HPDE6-E6E7 (cell line): ENCODE measurements around the gene PRKCQ.

Experiments used
- DNase-seq: peaks from one replicate; pipeline ENCODE4 v3.0.0; 2011; ENCODE audit warnings: missing footprints; ENCODE audit errors: extremely low spot score

The PRKCQ gene

DNA sequence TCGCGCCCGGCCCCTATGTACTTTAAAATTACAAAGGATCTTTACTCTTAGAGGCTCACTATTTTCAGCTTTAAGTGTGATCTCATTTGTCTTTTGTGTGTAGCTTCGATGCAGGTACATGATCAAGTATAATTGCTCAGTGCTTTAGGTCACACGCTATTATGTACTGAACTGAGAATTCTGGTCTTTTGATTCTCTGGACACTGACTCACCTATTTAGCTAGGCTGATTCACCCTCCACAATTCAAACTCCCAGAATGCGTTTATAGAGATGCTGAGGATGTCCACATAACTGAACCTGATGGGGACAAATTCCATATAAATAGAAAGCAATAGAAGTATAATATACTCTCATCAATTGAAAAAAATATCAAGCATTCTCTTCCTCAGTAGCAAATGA is 57.8 kb downstream of the PRKCQ start:
- DNase-seq, result peak; percentile 11

DNA sequence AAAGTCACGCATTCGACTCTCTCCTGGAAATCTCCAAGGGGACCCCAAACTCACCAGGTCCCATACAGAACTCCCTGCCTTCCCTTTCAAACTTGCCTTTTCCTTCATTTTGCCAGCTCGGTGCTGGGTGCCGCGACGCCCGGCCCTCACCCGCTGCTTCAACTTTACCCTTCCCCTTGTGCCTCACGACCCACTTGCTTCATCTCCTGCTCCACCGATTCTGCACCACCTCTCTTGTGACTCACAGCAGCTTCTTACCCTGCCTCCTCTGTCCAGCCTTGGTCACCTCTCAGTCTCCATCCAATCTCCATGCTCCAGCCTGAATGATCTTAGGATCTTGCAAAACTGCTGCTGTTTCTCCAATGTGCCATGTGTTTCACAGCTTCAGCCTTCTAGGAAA is 59.9 kb downstream of the PRKCQ start:
- DNase-seq, result no peak

DNA sequence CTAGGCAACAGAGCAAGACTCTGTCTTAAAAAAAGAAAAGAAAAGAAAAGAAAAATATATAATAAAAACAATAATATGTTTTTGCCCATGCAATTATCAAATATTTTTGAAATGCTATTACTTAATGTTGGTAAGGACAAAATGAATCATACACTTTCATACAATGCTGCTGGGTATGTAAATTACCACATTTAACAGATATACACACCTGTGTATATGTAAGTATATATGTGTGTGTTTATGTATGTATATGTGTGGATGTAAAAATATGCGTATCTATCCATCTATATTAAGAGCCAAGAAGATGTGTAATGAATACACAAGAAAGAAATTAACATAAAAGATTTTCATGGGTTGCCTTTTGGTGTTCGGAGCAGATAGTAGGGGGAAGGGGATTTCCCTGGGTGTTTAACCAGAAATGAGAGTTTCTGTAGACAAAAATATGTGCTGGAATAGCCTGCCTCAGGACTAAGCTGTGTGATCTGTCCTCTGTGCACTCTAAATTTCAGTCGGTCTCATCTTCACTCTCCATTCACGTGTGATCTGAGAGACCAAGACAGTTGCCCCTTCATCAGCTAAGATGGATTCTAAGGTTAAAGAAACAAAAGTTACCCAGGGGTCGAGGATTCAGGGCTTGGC is 61.2 kb downstream of the PRKCQ start:
- no peak for DNase-seq

DNA sequence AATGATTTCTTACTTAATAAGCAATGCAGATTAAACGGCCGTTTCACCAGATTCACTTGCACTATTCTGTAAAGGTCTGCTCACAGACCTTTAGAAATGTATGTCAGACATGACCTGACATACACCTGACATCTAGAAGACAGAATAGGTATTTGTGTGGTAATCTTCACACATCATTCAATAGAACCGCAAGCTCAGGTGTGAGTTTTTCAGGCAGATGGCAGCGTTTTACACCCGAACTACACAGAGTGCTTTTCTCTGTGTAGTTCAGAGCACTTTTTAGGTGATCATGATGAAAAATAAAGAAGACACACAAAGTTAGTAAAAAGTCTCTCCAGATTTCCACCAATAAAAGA is 63.2 kb downstream of the PRKCQ start:
- DNase-seq, result no peak

DNA sequence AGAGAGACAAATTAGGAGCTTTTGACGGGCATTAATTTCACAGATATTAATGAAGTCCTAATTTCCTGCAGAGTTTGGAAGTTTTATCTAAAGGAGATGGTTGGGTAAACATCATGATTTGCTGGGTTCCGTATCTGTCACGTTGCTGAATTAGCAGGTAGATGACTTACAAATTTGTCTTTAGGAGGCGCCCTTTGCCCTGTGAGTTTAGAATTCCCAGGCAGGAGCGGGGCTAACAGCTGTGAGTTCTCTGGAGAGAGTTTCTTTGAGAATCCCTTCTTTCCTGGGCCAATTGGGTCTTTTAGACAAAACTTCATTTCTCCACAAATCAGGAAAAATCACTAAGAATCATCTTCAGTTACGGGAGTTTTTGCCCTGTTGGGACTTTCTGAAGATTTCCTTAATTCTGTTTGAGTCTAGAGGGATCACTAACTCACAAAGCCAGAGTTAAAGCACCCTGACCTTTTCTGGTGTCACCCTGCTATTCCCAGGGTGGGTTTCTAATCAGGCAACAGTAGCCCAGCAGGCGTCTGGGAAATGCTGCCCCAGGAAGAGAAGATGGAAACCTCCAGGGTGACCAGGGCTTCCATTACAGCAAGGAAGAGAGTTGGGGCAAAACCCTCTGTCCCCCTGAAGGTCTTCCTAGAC is 63.7 kb downstream of the PRKCQ start:
- no peak for DNase-seq

DNA sequence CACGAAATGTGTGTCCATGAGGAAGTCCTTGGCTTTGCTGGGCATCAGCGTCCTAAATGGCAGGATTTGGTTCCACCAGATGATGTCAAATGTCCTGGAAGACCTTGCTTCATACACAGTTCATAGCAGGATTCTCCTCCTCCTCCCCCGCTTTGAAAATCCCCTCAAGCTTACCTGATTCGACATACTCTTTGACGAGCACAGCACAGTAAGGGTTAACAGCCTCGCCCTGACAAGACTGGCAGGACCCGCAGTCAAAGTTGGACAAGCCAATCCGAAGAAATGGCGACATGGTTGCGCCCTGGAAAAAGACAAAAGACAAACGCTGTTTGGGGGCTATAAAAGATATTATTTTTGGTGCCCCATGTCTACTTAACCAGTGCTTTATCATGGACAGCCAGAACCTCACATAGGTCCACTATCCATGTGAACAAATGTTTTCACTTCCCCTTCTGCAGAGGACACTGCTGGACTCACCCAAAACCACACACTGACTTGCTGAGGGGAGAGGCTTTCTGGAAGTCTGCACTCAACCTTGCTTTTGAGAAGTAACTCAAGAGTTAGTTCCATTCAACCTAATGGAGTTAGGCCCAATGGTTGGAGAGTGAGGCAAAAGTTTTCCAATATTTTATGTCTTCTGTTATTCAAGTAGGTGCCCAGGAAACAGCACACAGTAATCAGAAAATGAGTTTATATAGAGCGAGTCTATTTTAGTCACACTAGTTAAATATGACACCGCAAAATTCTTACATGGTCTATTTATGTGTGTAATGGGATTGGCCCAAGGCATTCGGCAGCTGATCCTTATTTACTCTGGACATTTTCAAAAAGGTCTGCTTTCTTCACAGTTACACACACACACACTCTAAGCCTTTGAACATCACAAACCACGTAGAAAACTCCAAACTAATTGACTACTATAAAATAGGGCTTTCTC is 65.0 kb downstream of the PRKCQ start:
- DNase-seq, result no peak

DNA sequence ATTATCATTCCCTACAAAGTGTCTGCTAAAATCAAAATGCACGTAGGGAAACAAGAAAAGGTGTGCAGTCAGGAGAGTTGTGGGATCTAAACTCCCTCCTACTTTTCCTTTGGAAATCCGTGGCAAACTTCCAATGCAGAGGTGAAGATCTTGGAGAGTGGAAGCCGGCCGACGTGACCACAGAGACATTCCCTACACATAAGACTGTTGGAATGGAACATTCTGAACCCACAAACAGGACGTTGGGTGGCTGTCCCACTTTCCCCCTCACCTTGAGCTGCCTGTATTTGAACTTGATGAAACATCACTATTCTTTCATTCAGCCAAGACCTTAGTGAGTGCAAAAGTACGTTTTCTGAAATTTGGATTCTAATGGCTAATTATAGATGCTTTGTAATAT is 65.9 kb downstream of the PRKCQ start:
- no peak for DNase-seq

DNA sequence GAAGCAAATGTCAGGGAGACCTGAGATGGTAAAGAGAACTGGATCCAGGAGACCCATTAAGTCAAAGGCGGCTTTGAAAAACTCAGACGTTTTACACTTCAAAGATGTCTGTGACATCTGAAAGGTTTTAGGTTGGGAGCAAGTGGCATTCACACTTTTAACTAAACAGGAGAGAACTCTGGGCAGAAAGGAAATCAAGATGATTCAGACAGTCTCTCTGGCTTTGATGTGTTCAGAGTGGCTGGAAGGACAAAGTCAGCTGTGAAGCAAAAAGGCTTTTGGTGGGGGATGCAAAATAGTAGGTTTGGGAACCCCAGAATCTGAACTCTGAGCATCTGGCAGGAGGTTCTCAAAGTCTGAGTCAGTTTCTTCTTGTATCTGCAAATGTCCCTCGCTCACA is 66.6 kb downstream of the PRKCQ start:
- DNase-seq, result no peak

DNA sequence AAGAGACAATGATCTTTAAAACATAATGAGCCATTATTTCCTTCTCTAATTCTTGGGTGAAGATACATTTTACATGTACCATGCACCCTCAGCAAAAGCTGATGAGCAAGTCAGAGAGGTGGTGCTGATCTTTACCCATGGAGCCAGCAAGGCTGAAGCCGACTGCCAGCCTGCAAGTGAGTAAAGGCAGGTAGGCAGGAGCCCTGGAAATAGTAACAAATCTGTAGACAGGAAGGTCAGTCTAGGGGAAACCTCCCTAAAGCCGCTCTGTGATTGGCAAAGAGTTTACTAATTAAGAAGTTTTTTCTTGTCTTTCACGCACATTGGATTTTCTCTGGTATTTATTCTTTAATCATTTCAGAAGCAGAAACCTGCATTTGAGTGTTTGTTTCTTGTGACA is 67.9 kb downstream of the PRKCQ start:
- DNase-seq, result no peak

DNA sequence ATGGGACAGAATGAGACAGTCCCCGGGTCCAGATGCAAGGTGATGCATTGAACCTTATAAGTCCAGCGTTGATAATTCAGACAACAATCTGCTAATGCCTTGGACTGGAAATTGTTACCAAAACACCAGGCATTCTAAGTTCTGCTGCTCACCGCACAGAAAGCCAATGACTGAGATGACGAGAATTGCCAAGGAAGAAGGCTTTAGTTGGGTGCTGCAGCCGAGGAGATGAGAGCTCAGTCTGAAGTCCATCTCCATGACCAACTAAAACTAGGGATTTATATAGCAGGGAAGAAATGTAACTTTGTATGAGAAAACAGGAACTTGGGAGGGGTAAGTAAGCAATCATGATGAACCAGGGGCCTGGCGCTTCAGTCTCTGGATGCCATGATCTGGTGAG is 68.7 kb downstream of the PRKCQ start:
- DNase-seq, result no peak

DNA sequence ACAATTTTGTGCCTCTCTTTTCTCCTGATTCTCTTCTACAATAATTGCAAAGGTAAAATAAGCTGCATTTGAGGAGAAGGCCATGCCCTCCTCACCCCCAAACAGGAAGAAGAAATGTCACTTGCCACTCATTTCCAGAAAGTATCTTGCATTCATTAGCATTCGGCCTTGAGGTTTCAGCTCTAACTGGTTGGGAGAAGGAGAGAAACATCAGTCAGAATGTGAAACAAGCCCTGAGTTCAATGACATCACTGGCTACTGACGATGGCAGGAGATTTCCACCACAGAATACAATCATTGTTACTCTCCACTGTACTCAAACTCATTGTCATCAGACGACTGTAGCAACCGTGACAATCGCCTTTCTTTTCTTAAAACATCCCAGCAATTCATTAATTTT is 72.8 kb downstream of the PRKCQ start:
- no peak for DNase-seq

DNA sequence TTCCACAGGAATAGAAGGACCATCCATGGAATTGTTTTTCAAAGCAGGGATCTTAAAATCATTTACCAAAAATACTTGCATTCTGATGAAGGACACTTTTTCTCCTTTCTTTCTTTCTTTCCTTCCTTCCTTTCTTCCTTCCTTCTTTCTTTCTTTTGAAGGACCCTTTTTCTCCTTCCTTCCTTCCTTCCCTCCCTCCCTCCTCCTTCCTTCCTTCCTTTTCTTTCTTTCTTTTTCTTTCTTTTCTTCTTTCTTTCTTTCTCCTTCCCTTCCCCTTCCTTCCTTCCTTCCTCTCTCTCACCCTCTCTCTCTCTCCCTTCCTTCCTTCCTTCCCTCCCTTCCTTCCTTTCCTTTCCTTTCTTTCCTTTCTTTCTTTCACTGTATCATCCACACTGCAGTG is 74.8 kb downstream of the PRKCQ start:
- DNase-seq, result no peak

DNA sequence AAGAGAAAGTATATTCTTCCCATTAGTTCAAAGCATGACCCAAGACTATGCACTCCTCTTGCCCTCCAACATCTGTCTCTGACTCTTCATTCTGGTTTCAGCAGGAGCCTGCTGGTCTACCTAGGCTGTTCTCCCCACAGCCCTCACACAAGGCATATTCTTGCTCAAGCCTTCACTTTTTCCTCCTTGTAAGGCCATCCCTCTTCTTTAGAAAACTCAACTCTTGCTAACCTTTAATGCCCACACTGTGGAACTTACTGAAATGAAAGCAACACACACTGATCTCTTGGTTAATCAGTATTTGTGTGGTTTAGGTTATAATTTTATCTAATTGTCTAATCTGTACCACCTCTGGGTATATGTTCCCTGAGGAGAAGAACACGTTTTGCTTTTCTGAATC is 75.8 kb downstream of the PRKCQ start:
- no peak for DNase-seq

DNA sequence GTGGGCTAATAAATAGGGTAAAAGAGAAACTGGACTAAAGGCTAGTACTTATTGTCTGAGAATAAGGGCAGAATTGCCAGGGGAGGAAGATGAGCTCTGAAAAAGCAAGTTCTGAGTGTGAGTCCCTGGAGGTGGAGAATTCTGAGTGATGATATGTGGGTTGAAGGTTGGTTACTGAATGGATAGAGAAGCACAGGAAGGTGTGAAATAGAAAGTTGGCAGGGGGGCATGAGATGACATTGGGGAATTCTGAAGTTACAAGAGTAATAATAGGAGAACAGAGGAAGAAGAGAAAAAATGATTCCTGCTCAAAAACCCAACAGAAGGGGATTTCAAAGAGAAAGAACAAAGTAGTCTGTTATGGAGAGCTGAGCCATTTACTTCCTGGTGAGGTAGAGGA is 76.9 kb downstream of the PRKCQ start:
- DNase-seq, result no peak

DNA sequence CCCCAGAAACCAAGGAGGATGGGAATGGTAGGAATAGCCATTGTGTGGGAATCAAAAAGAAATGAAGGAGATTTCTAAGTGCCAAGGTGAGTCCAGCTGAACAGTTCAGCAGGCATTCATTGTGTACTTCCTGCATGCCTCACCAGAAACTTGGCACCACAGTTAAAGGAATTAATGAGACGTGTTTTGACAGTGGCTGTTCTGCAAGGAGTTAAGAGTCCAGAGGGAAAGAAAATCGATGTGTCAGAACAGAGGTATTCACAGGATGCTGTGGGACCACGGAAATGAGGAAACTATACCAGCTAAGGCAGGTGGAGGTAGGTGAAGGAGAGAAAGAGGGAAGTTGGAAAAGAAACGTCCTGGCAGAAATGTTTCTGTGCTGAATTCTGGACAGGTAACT is 78.1 kb downstream of the PRKCQ start:
- DNase-seq, result peak; percentile 41

DNA sequence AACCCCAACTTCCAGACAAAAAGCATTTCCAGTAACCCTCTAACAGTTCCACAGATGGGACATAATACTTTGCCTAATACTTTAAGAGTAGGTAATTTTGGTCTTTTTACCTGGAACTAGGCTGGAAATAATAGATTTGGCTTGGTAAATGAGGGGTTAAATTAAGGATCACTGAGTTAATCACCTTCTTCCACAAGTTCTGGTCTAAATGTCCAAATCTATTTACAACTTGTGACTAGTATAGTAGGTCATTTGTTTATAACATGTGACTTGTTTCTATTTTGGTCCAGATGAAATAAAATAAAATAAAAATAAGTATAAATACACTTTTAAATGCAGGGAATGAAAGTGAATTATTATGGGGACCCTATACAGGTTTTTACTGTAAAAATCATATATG is 80.1 kb downstream of the PRKCQ start:
- DNase-seq, result no peak

DNA sequence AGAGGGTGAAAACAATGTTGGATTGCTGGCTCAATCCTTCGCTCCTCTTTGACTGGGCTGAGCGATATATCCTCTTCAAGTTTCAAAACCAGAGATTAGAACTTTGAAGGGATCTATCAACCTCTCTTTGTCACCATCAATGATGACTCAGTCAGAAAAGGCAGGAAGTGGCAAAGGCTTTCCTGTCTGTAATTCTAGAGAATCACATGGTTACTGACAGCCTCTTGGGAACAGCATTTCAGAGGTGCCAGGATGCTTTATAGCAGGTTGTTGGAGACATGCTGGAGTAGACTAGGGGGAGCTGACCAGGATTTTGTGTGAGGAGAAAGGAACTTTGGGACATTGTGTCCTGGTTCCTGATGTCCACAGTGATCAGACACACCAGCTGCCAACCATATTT is 81.3 kb downstream of the PRKCQ start:
- no peak for DNase-seq

DNA sequence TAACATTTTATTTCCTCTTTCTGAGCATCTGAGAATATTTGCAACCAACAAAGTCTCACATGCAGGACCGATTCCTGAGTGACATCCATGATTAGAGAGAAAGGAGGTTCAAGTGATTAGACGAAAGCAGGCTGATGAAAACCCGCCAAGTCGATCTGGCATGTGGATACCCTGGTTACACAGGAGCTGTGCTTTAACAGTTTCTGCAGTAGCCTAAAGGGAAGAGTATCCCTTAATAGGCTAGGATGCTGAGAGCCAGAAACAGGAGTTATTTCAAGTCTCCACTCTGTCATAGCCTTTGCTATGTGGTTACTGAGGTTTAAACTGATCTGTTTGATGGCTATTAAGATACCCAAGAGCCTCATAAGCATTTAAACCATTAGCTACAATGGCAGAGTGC is 82.5 kb downstream of the PRKCQ start:
- no peak for DNase-seq

DNA sequence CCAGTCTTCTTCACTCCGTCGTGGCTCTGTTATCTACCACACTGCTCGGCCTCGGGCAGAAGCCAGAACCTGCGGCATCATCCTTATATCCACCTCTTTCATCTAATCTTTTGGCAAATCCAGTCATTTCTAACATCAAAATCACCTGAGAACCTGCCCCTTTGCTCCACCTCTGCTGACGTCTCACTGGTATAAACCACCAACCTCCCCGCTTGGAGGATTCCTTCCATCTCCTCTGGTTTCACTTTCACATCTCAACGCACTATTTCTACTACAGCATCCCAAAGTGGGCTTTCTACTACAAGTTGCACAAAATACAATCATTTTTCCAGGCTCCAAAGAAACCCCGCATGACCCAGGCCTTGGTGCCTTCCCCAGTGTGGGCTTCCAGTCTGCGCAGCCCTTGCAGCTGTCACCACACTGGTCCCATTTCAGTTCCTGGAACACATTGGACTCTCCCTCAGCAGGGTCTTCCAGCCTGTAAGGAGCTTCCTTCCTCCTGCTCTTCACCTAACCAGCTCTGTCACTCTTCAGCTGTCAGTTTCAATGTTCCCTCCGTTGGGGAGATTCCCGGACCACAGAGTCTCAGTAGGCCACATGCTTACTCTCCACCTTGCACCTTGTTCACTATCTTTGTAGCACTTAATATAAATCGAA is 85.0 kb downstream of the PRKCQ start:
- DNase-seq, result no peak

DNA sequence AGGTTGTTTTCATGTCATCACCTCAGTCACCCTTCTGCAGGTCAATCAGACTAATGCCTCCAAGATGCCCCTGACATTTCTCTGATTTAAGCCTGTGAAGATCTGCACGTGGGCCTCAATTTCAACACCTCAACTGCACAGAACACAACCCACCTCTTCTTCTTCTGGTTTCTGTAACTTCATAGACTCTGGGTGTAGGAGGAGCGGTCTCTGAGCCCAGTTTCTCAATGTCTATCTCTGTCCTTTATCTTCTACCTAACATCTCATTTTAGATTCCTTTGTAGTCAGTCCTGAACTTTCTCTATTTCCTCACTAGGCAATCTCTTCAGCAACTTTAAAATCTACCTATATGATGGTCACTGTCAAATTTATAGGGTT is 85.6 kb downstream of the PRKCQ start:
- no peak for DNase-seq

DNA sequence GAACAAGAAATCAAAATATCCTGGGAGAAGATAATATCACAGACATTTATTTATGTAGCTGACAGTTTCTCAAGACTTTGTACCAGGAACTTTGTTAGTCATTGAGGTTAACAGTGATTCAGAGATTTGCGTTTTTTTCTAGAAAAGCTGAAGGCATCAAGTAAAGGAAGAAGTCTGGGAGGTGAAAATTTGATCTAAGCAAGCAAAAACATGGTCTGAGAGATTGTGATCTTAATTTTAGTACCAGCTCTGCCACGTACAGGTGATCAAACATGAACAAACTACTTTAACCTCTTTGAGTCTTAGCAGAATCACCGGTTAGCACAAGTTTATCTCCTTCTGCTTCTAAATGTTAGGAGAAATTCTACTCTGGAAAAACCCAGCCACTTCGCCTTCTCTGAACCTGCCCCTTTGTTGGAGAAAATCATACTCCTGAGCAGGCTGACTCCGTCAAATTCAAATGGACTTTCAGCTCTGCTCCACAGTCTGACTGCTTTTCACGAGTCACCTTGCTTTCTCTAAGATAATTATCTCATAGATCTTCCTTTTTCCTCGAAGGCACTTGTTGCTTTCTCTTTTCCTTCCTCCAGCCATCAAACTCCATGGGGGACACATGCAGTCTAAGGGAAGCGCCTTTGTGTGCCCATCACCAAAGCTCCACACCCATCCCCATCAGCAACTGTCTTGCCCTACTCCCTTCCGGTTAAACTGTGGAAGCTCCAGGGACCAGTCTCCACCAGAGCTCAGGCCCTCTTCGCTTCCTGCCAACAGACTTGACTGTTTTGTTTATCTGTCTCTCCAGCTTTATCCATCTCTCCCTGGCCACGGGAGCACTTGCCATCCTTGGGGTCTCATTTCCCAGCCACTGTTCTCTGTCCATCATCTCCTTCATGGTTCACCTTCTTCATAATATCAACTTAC is 86.3 kb downstream of the PRKCQ start:
- no peak for DNase-seq
